Measurements from ENCODE around the gene PICK1.

DNA sequence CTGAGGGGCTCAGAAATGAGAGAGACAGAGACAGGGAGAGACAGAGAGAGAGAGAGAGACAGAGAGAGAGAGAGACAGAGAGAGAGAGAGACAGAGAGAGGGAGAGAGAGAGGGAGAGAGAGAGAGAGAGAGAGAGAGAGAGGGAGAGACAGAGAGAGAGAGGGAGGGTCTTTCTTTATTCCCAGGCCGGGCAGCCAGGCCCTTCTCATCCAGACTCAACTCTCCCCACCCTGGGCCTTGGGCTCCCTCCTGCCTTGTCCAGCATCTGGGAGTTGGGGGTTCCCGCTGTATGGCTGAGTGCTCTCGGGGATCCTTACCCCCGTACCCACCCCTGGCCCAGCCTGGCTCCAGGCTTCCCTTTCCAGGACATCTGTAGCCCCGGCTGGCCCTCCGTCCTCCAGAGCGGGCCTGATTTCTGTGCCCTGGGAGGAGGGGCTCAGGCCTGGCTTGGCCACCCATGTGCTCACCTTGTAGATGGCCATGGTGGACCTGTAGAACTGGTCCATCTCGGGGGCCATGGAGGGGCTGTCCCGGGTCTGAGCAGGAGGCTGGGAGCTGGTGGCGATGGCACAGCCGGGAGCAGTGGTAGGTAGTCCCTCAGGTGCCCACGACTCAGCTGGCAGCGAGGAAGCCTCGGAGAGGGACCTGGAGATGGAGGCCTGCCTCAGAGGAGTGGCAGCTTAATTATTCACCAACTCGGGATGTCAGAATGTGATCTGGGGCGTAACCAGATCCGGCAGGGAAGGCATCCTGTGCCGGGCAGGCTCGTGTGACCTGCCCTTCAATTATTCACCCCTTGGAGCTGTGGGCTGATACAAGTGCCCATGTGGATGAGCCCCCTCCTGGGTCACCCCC, 53.0 kb downstream of the PICK1 start, which contains the start of gene BAIAP2L2:
- TF ChIP-seq, protein P1, sequence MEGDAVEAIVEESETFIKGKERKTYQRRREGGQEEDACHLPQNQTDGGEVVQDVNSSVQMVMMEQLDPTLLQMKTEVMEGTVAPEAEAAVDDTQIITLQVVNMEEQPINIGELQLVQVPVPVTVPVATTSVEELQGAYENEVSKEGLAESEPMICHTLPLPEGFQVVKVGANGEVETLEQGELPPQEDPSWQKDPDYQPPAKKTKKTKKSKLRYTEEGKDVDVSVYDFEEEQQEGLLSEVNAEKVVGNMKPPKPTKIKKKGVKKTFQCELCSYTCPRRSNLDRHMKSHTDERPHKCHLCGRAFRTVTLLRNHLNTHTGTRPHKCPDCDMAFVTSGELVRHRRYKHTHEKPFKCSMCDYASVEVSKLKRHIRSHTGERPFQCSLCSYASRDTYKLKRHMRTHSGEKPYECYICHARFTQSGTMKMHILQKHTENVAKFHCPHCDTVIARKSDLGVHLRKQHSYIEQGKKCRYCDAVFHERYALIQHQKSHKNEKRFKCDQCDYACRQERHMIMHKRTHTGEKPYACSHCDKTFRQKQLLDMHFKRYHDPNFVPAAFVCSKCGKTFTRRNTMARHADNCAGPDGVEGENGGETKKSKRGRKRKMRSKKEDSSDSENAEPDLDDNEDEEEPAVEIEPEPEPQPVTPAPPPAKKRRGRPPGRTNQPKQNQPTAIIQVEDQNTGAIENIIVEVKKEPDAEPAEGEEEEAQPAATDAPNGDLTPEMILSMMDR (IDR thresholded peaks at IDR 0.05) = no peak
- no peak for TF ChIP-seq ZFX (IDR thresholded peaks at IDR 0.05; ENCODE audit: borderline replicate concordance)

All from 22Rv1 (cell line).